H1 (cell line): ENCODE measurements around the gene PLCB4. TPM values are rescaled to one million over a fixed set of nuclear protein-coding genes. Genes with fewer than 3 reads are reported as not detected.

Experiments
- BACH1 ChIP-seq: IDR thresholded peaks from 2 replicates; pipeline ENCODE4 v1.6.1; 2012; ENCODE audit warnings: low read length, improper control_type of control experiment
- CHD7 ChIP-seq: fragments of 300-600 bp; sonication (generic); IDR thresholded peaks from 2 replicates; pipeline ENCODE4 v1.7.1; 2012; ENCODE audit warnings: low read length, moderate library complexity, mild to moderate bottlenecking, inconsistent platforms; ENCODE audit not compliant: insufficient replicate concordance
- EP300 ChIP-seq, 2 experiments: IDR thresholded peaks; 1 replicate in 1 of 2; 2 replicates in 1 of 2; pipeline ENCODE4 v1.6.1; 2011 to 2012; ENCODE audit warnings: low read depth in 2 of 2, low read length in 2 of 2, mild to moderate bottlenecking in 2 of 2, borderline replicate concordance in 1 of 2, inconsistent platforms in 1 of 2, moderate library complexity in 1 of 2
- HDAC6 ChIP-seq: IDR thresholded peaks from one replicate; pipeline ENCODE4 v1.7.1; 2012; ENCODE audit warnings: low read depth, mild to moderate bottlenecking, inconsistent platforms, low read length, moderate library complexity
- NRF1 ChIP-seq: IDR thresholded peaks from 2 replicates; pipeline ENCODE4 v1.6.1; 2011; ENCODE audit warnings: mild to moderate bottlenecking, low read depth, low read length, improper control_type of control experiment
- POU5F1 ChIP-seq: IDR thresholded peaks from 2 replicates; pipeline ENCODE4 v1.6.1; 2011; ENCODE audit warnings: low read depth, mild to moderate bottlenecking, low read length, moderate library complexity
- SP4 ChIP-seq: IDR thresholded peaks from 2 replicates; pipeline ENCODE4 v1.6.1; 2012; ENCODE audit warnings: low read length, inconsistent platforms
- TEAD4 ChIP-seq: IDR thresholded peaks from 2 replicates; pipeline ENCODE4 v1.6.1; 2012; ENCODE audit warnings: low read depth, low read length, inconsistent platforms, mixed read lengths
- polyA plus RNA-seq, 7 experiments: library from polyadenylated mRNA; depleted of rRNA in 3 of 7; stranded (reverse) in 5 of 7; unstranded in 2 of 7; fragments of >200 nt in 5 of 7; fragments of 200-250 nt in 2 of 7; gene quantifications; 1 replicate in 5 of 7; 2 replicates in 1 of 7; 4 replicates in 1 of 7; pipeline versions ENCODE4 v1.2.1 to v1.2.3, GENCODE V29; 2011 to 2013; ENCODE audit warnings: missing spikeins in 2 of 7, mixed read lengths in 2 of 7
- total RNA-seq: library from RNA; stranded (reverse); fragmentation: NEBNext Ultra II Directional; extraction: Animal tissue kit (Norgen Biotek cat#: 25700); gene quantifications from 2 replicates; pipeline ENCODE4 v1.2.1, GENCODE V29; 2021

PLCB4 gene
- total and polyA plus RNA-seq, 2 of the 8 experiments (the other 6 are each of a cell fraction or from before 2014, with no cell fraction given): 3.2 to 14.1 TPM

- TF ChIP-seq CHD7 (no peak), SP4 (no peak), EP300 (IDR thresholded peaks at IDR 0.05; ENCODE audit: borderline replicate concordance in 1 of 2, low read depth in 2 of 2, low read length in 2 of 2) (no peak), TEAD4 (no peak), POU5F1 (no peak), HDAC6 (no peak), BACH1 (no peak), NRF1 (no peak)
Measured at GRCh38 chr20:9491324-9491723, 422.4 kb downstream of the PLCB4 start (continued).
